ENCODE results near the gene FARS2. TPM values are rescaled to one million over a fixed set of nuclear protein-coding genes. Genes with fewer than 3 reads are reported as not detected.

The FARS2 gene
- total and polyA plus RNA-seq, 2 of the 13 experiments (the other 11 are each of a cell fraction or from before 2014, with no cell fraction given): 15.4 to 26.0 TPM

GRCh38 chr6:5234874-5235273 lies 26.4 kb upstream of the FARS2 start:
- FAIRE-seq: no peak
- no peak overlapping the region for H2AFZ ChIP-seq (ENCODE audit: low read length)
- no peak for DNase-seq (ENCODE audit: low spot score)
- peaks cover 56% of the 10 kb centered on the region for H3K4me1 ChIP-seq (ENCODE audit: insufficient read depth, low read length)
- H3K4me3 ChIP-seq (replicated peaks in 1 of 3; ENCODE audit: insufficient read depth in 1 of 3, low read depth in 2 of 3, low read length in 3 of 3): no peak overlapping the region
- H3K9ac ChIP-seq (ENCODE audit: insufficient read depth, low read depth, low read length): no peak overlapping the region
- TF ChIP-seq ZNF781 (CRISPR knock-in tag; IDR thresholded peaks at IDR 0.05; ENCODE audit: borderline replicate concordance, not compliant biosample characterization) (no peak), AGO1 (IDR thresholded peaks at IDR 0.05; ENCODE audit: low read depth, low read length, poor library complexity, severe bottlenecking) (no peak), TMF1 (CRISPR knock-in tag; IDR thresholded peaks at IDR 0.05; ENCODE audit: low read depth) (no peak), SNAI1 (CRISPR knock-in tag; IDR thresholded peaks at IDR 0.05; ENCODE audit: borderline replicate concordance) (no peak), ELF1 (CRISPR knock-in tag; IDR thresholded peaks at IDR 0.05) (no peak), ZNF567 (CRISPR knock-in tag; IDR thresholded peaks at IDR 0.05; ENCODE audit: borderline replicate concordance) (no peak), REST (IDR thresholded peaks at IDR 0.05; ENCODE audit: borderline replicate concordance in 1 of 2, low read depth in 1 of 2, low read length in 2 of 2) (no peak), ZBTB2 (CRISPR knock-in tag; IDR thresholded peaks at IDR 0.05; ENCODE audit: low read depth) (no peak), ZNF3 (CRISPR knock-in tag; IDR thresholded peaks at IDR 0.05) (no peak), STAG1 (CRISPR knock-in tag; IDR thresholded peaks at IDR 0.05) (no peak), ZNF670 (CRISPR knock-in tag; IDR thresholded peaks at IDR 0.05; ENCODE audit: borderline replicate concordance) (no peak), ZFP1 (CRISPR knock-in tag; IDR thresholded peaks at IDR 0.05) (no peak), NFE2L2 (IDR thresholded peaks at IDR 0.05; ENCODE audit: low read length) (no peak), ZNF704 (CRISPR knock-in tag; IDR thresholded peaks at IDR 0.05; ENCODE audit: borderline replicate concordance) (no peak), MIXL1 (CRISPR knock-in tag; IDR thresholded peaks at IDR 0.05) (no peak), RORA (CRISPR knock-in tag; IDR thresholded peaks at IDR 0.05) (no peak), RBM22 (optimal IDR thresholded peaks at IDR 0.05; ENCODE audit: low read length) (no peak)
- TF ChIP-seq, protein P1, sequence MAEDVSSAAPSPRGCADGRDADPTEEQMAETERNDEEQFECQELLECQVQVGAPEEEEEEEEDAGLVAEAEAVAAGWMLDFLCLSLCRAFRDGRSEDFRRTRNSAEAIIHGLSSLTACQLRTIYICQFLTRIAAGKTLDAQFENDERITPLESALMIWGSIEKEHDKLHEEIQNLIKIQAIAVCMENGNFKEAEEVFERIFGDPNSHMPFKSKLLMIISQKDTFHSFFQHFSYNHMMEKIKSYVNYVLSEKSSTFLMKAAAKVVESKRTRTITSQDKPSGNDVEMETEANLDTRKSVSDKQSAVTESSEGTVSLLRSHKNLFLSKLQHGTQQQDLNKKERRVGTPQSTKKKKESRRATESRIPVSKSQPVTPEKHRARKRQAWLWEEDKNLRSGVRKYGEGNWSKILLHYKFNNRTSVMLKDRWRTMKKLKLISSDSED (CRISPR knock-in tag; IDR thresholded peaks at IDR 0.05): no peak
- H3K9me3 ChIP-seq (ENCODE audit: low read length): no peaks in the 10 kb centered on the region
- ChIA-PET POLR2A (interaction anchor here (1.0 kb wide), 1 partner anchor 26 kb away, joined by 5 read pairs; the partner anchor contains the start of genes FARS2 and LYRM4), CTCF (ENCODE audit: low intra/inter-chr PET ratio, low total read pairs) (no interaction called here)
- peaks cover 8% of the 10 kb centered on the region for H3K79me2 ChIP-seq (ENCODE audit: insufficient read depth, low read length)
- WGBS (ENCODE audit: low lambda C conversion rate): 85% methylated on average over 6 of the region's 6 CpGs
- no peak overlapping the region for H3K4me2 ChIP-seq (ENCODE audit: low read depth, low read length)
- no peaks in the 10 kb centered on the region for H4K20me1 ChIP-seq (ENCODE audit: insufficient read depth, low read length)
- BruUV-seq (replicated peaks): no TSS peak
- in situ Hi-C loops (cut with HindIII; ENCODE audit: extremely low pct_ligation_motif_present, low pct_unique_long_range_greater_than_20kb) (no loop called here), intact Hi-C loops (cut with micrococcal nuclease; ENCODE audit: unreplicated experiment) (no loop called here)
- no peaks in the 10 kb centered on the region for H3K27me3 ChIP-seq (ENCODE audit: control insufficient read depth in 1 of 2, insufficient read depth in 2 of 2, low read length in 2 of 2)
- ATAC-seq: no peak
- peaks cover 8 to 24% of the 10 kb centered on the region in 2 experiments for H3K36me3 ChIP-seq (replicated peaks in 1 of 2; ENCODE audit: control insufficient read depth in 1 of 2, insufficient read depth in 2 of 2, low read length in 2 of 2)
- H3K27ac ChIP-seq (ENCODE audit: extremely low read length, insufficient read depth, low read length): peak overlapping the region; percentile 1

Measured in HepG2 (cell line).